HG02938 (cell line): Measurements from ENCODE around the gene GARRE1.
A peak's percentile ranks its signal among the peaks of the same experiment; 100 is the strongest.
"Not testable (repeated sequence)": the region's sequence is repeated elsewhere in the genome, so short reads cannot be mapped to it uniquely, and the experiment has no call there.

Experiments used
- ATAC-seq: cut with Tn5 transposase; IDR thresholded peaks from one replicate; pipeline ENCODE4 v1.9.1; 2021; ENCODE audit warnings: mild to moderate bottlenecking, moderate library complexity; ENCODE audit not compliant: unreplicated experiment

GARRE1 gene

GRCh38 chr19:34231439-34231838 is 22.9 kb upstream of the GARRE1 start:
- ATAC-seq, result no peak

GRCh38 chr19:34232566-34233481 is 21.5 kb upstream of the GARRE1 start:
- no peak for ATAC-seq

- no peak for ATAC-seq
These were observed 18.9 kb upstream of the GARRE1 start for GRCh38 chr19:34235425-34235940.

GRCh38 chr19:34236035-34236987 is 18.0 kb upstream of the GARRE1 start:
- no peak for ATAC-seq

GRCh38 chr19:34237283-34237682 is 17.1 kb upstream of the GARRE1 start:
- no peak for ATAC-seq

GRCh38 chr19:34237939-34238338 is 16.4 kb upstream of the GARRE1 start:
- no peak for ATAC-seq

GRCh38 chr19:34241513-34242337 is 12.6 kb upstream of the GARRE1 start:
- ATAC-seq, result no peak

GRCh38 chr19:34243138-34243875 is 11.0 kb upstream of the GARRE1 start:
- ATAC-seq, result not testable (repeated sequence)

GRCh38 chr19:34243876-34244578 is 10.3 kb upstream of the GARRE1 start:
- ATAC-seq, result no peak

GRCh38 chr19:34244611-34245299 is 9.6 kb upstream of the GARRE1 start:
- no peak for ATAC-seq

- no peak for ATAC-seq
These were observed 8.0 kb upstream of the GARRE1 start for GRCh38 chr19:34246340-34246739.

GRCh38 chr19:34248941-34249340 is 5.4 kb upstream of the GARRE1 start:
- ATAC-seq, result no peak

- not testable (repeated sequence) for ATAC-seq
These were observed 1.2 kb upstream of the GARRE1 start for GRCh38 chr19:34253167-34253566.

- not testable (repeated sequence) for ATAC-seq
These were observed 691 bp upstream of the GARRE1 start for GRCh38 chr19:34253681-34254045.

GRCh38 chr19:34254698-34255432 is 511 bp downstream of the GARRE1 start:
- peak; percentile 38 for ATAC-seq

- no peak for ATAC-seq
These were observed 1.2 kb downstream of the GARRE1 start for GRCh38 chr19:34255546-34255945.

GRCh38 chr19:34256835-34257558 is 2.6 kb downstream of the GARRE1 start:
- no peak for ATAC-seq
